Peyer's patch (tissue), 4 donors: ENCODE measurements around the gene STRN.

Experiments
- POLR2A ChIP-seq, 2 donors: fragments of 450-650 bp; IDR thresholded peaks; one replicate each; pipeline ENCODE4 v1.5.1; 2017; ENCODE audit warnings: antibody characterized with exemption in 2 of 2, mild to moderate bottlenecking in 2 of 2, moderate library complexity in 2 of 2
- TF ChIP-seq, protein P1 (sequence below), 6 experiments: fragments of 450-650 bp in 4 of 6; fragments of 200-600 bp in 2 of 6; sonication (generic) in 1 of 6; IDR thresholded peaks; one replicate each; pipeline ENCODE4 v1.5.1; 2017 to 2019; ENCODE audit warnings: antibody characterized with exemption in 6 of 6, mild to moderate bottlenecking in 3 of 6, moderate library complexity in 1 of 6

DNA sequence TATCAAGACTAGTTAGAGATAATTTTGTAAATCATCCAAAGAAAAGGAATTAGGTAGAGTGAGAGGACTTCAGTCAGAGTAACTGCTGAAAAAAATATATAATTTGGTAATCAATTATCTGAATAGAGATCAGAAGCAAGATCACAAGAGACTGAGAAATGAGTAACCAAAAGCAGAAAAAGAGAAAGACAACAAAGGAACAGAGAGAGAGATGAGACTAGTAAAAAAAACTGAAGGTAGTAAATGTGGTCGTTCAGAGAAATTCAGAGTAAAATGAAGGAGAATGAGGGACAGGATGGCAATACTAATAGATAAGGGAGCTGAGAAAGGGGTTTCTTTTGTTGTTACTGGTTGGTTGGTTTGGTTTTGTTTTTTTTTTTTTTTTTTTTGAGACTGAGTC lies 16.5 kb downstream of the STRN start:
- TF ChIP-seq, protein P1, sequence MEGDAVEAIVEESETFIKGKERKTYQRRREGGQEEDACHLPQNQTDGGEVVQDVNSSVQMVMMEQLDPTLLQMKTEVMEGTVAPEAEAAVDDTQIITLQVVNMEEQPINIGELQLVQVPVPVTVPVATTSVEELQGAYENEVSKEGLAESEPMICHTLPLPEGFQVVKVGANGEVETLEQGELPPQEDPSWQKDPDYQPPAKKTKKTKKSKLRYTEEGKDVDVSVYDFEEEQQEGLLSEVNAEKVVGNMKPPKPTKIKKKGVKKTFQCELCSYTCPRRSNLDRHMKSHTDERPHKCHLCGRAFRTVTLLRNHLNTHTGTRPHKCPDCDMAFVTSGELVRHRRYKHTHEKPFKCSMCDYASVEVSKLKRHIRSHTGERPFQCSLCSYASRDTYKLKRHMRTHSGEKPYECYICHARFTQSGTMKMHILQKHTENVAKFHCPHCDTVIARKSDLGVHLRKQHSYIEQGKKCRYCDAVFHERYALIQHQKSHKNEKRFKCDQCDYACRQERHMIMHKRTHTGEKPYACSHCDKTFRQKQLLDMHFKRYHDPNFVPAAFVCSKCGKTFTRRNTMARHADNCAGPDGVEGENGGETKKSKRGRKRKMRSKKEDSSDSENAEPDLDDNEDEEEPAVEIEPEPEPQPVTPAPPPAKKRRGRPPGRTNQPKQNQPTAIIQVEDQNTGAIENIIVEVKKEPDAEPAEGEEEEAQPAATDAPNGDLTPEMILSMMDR (IDR thresholded peaks at IDR 0.05): no peak
- TF ChIP-seq POLR2A (IDR thresholded peaks at IDR 0.05): no peak
